HG03558 (cell line): ENCODE measurements around the gene RICTOR.
"Not testable (repeated sequence)": the region's sequence is repeated elsewhere in the genome, so short reads cannot be mapped to it uniquely, and the experiment has no call there.

Experiments
- ATAC-seq: cut with Tn5 transposase; IDR thresholded peaks from one replicate; pipeline ENCODE4 v1.9.1; 2021; ENCODE audit warnings: moderate number of reproducible peaks; ENCODE audit not compliant: unreplicated experiment; ENCODE audit errors: extremely low read depth

The RICTOR gene

GRCh38 chr5:39016587-39017275, 57.5 kb downstream of the RICTOR start:
- ATAC-seq = no peak

- ATAC-seq = no peak
Measured at GRCh38 chr5:39015743-39016586, 58.2 kb downstream of the RICTOR start.

- no peak for ATAC-seq
Measured at GRCh38 chr5:39014561-39014960, 59.6 kb downstream of the RICTOR start.

- ATAC-seq = no peak
Measured at GRCh38 chr5:39013938-39014337, 60.3 kb downstream of the RICTOR start.

GRCh38 chr5:39010958-39011357, 63.2 kb downstream of the RICTOR start:
- not testable (repeated sequence) for ATAC-seq

GRCh38 chr5:39009981-39010380, 64.2 kb downstream of the RICTOR start:
- ATAC-seq = no peak

- no peak for ATAC-seq
Measured at GRCh38 chr5:39009280-39009679, 64.9 kb downstream of the RICTOR start.

- ATAC-seq = no peak
Measured at GRCh38 chr5:39006650-39007049, 67.5 kb downstream of the RICTOR start.

- ATAC-seq = no peak
Measured at GRCh38 chr5:39005566-39006232, 68.5 kb downstream of the RICTOR start.

GRCh38 chr5:39001683-39002082, 72.5 kb downstream of the RICTOR start:
- no peak for ATAC-seq

- no peak for ATAC-seq
Measured at GRCh38 chr5:38999037-38999436, 75.2 kb downstream of the RICTOR start.

GRCh38 chr5:38997591-38997990, 76.6 kb downstream of the RICTOR start:
- ATAC-seq = no peak

GRCh38 chr5:38996123-38996522, 78.1 kb downstream of the RICTOR start:
- ATAC-seq = no peak

- no peak for ATAC-seq
Measured at GRCh38 chr5:38994324-38994927, 79.8 kb downstream of the RICTOR start.

GRCh38 chr5:38989974-38990719, 84.1 kb downstream of the RICTOR start:
- ATAC-seq = not testable (repeated sequence)

- ATAC-seq = no peak
Measured at GRCh38 chr5:38985909-38986452, 88.2 kb downstream of the RICTOR start.

- no peak for ATAC-seq
Measured at GRCh38 chr5:38979535-38979934, 94.7 kb downstream of the RICTOR start.

GRCh38 chr5:38978036-38978435, 96.2 kb downstream of the RICTOR start:
- no peak for ATAC-seq

- no peak for ATAC-seq
Measured at GRCh38 chr5:38968665-38969064, 105.5 kb downstream of the RICTOR start.

- no peak for ATAC-seq
Measured at GRCh38 chr5:38961691-38962090, 112.5 kb downstream of the RICTOR start.
